Measurements from ENCODE around the gene KIF7.

KIF7 gene

GRCh38 chr15:89654301-89654761 lies 936 bp downstream of the KIF7 start:
- TF ChIP-seq CTCF (IDR thresholded peaks at IDR 0.05; ENCODE audit: borderline replicate concordance, insufficient read depth, low read depth, low read length), result no peak
- H3K4me3 ChIP-seq (ENCODE audit: low read depth, low read length), result no peak overlapping the region

GRCh38 chr15:89653578-89653977 lies 1.7 kb downstream of the KIF7 start:
- no peak overlapping the region for H3K4me3 ChIP-seq (ENCODE audit: low read depth, low read length)
- TF ChIP-seq CTCF (IDR thresholded peaks at IDR 0.05; ENCODE audit: borderline replicate concordance, insufficient read depth, low read depth, low read length), result no peak

GRCh38 chr15:89652666-89653065 lies 2.6 kb downstream of the KIF7 start:
- no peak overlapping the region for H3K4me3 ChIP-seq (ENCODE audit: low read depth, low read length)
- TF ChIP-seq CTCF (IDR thresholded peaks at IDR 0.05; ENCODE audit: borderline replicate concordance, insufficient read depth, low read depth, low read length), result no peak

GRCh38 chr15:89652131-89652530 lies 3.1 kb downstream of the KIF7 start:
- TF ChIP-seq CTCF (IDR thresholded peaks at IDR 0.05; ENCODE audit: borderline replicate concordance, insufficient read depth, low read depth, low read length), result no peak

GRCh38 chr15:89649716-89650115 lies 5.6 kb downstream of the KIF7 start:
- no peak overlapping the region for H3K4me3 ChIP-seq (ENCODE audit: low read depth, low read length)
- no peak for TF ChIP-seq CTCF (IDR thresholded peaks at IDR 0.05; ENCODE audit: borderline replicate concordance, insufficient read depth, low read depth, low read length)

More at GRCh38 chr15:89652131-89652530, 3.1 kb downstream of the KIF7 start:
- no peak overlapping the region for H3K4me3 ChIP-seq (ENCODE audit: low read depth, low read length)

GRCh38 chr15:89649013-89649625 lies 6.1 kb downstream of the KIF7 start:
- no peak for TF ChIP-seq CTCF (IDR thresholded peaks at IDR 0.05; ENCODE audit: borderline replicate concordance, insufficient read depth, low read depth, low read length)
- no peak overlapping the region for H3K4me3 ChIP-seq (ENCODE audit: low read depth, low read length)

Measured in GM12875 (cell line).